Neutrophil (primary cell): ENCODE data around the gene ECM1.

Experiments used
- H3K27ac ChIP-seq: fragments of 200-600 bp; sonication (generic); 2 replicates; pipeline ENCODE4 v1.5.1; 2016; ENCODE audit warnings: mild to moderate bottlenecking, moderate library complexity
- H3K27me3 ChIP-seq: fragments of 200-600 bp; sonication (generic); 2 replicates; pipeline ENCODE4 v1.6.0; 2016; ENCODE audit warnings: mild to moderate bottlenecking
- H3K36me3 ChIP-seq: fragments of 200-600 bp; sonication (generic); 2 replicates; pipeline ENCODE4 v1.5.1; 2017
- H3K4me1 ChIP-seq, 2 experiments: fragments of 200-600 bp in 1 of 2; sonication (generic) in 1 of 2; 1 replicate in 1 of 2; 2 replicates in 1 of 2; pipeline versions ENCODE4 v1.5.1 to v1.6.1; 2013 to 2016; ENCODE audit warnings: low read depth in 1 of 2, low read length in 1 of 2, mild to moderate bottlenecking in 1 of 2, moderate library complexity in 1 of 2; ENCODE audit not compliant: control insufficient read depth in 1 of 2, insufficient read depth in 1 of 2
- H3K4me3 ChIP-seq, 2 experiments: fragments of 200-600 bp in 1 of 2; sonication (generic) in 1 of 2; 1 replicate in 1 of 2; 2 replicates in 1 of 2; pipeline ENCODE4 v1.5.1; 2013 to 2016; ENCODE audit warnings: low read depth in 1 of 2, low read length in 1 of 2, mild to moderate bottlenecking in 1 of 2, moderate library complexity in 1 of 2
- H3K9me3 ChIP-seq: fragments of 200-600 bp; sonication (generic); 2 replicates; pipeline ENCODE4 v1.5.1; 2016
- TF ChIP-seq, protein P1 (sequence below): fragments of 200-600 bp; sonication (generic); IDR thresholded peaks from 2 replicates; pipeline ENCODE4 v1.5.1; 2016; ENCODE audit warnings: antibody characterized with exemption

The ECM1 gene

DNA sequence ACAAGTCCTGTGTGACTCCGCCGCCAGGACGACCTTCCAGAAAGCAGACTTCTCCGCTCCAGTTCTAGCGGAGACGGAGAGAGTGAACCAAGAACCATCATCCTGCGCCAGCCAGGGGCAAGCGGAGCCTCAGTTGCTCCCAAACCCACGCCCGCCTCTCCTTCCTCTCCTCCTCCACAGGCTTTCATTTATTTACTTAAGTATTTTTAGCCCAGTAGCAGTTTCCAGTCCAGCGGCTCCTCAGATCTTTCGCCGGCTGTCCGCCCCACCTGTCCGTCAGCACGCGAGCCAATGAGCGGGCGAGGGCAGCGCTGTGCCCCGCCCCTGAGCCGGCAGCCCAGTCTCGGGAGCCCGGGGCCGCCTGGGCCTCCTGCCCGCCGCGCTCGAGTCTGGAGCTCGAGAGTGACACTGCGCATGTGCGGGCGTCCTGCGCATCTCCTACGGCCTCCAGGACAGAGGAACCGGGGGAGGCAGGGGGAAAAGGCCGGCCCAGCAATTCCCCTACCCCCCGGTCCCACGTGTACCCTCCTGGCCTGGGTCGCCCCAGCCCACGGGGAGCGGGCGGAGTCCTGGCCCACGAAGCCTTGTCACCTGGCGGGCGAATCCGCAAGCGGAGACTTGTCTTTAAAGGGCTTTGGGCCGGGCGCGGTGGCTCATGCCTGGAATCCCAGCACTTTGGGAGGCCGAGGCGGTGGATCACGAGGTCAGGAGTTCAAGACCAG lies 7.6 kb downstream of the ECM1 start, which contains the start of gene FALEC:
TSS of gene FALEC (plus strand) at position 425 of the 722 bp plus-strand sequence.
- H3K4me1 ChIP-seq, result peaks cover 15 to 16% of the 10 kb centered on the region in 2 experiments
- H3K4me3 ChIP-seq, result peak within 1 kb of the TSS; percentile 79 to 87
- peaks cover 13% of the 10 kb centered on the region for H3K27me3 ChIP-seq
- peak within 1 kb of the TSS; percentile 44 for H3K27ac ChIP-seq
- H3K9me3 ChIP-seq, result no peaks in the 10 kb centered on the region
- TF ChIP-seq, protein P1, sequence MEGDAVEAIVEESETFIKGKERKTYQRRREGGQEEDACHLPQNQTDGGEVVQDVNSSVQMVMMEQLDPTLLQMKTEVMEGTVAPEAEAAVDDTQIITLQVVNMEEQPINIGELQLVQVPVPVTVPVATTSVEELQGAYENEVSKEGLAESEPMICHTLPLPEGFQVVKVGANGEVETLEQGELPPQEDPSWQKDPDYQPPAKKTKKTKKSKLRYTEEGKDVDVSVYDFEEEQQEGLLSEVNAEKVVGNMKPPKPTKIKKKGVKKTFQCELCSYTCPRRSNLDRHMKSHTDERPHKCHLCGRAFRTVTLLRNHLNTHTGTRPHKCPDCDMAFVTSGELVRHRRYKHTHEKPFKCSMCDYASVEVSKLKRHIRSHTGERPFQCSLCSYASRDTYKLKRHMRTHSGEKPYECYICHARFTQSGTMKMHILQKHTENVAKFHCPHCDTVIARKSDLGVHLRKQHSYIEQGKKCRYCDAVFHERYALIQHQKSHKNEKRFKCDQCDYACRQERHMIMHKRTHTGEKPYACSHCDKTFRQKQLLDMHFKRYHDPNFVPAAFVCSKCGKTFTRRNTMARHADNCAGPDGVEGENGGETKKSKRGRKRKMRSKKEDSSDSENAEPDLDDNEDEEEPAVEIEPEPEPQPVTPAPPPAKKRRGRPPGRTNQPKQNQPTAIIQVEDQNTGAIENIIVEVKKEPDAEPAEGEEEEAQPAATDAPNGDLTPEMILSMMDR, result peak; percentile 61
- H3K36me3 ChIP-seq, result no peaks in the 10 kb centered on the region

DNA sequence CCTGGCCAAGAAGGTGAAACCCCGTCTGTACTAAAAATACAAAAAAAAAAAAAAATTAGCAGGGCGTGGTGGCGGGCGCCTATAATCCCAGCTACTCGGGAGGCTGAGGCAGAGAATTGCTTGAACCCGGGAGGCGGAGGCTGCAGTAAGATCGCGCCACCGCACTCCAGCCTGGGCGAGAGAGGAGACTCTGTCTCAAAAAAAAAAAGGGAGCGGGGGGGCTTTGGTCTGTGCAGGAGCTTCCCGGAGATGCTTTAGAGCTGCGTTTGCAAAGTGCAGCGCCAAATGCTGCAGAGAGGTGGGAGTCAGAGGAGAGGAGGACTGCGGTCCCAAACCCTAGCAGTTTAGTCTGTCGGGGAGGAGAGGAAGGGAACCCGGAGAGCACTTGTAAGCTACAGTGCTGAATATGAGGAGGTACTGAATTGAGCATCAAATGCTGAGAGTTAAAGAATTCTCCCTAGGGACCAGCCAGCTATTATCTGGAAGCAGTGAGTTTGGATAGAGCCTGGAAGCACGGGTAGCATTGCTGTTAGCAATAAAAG lies 8.2 kb downstream of the ECM1 start:
- Histone ChIP-seq H3K27ac (no peak overlapping the region), H3K4me3 (peak overlapping the region; percentile 79 to 87), H3K36me3 (no peaks in the 10 kb centered on the region), H3K4me1 (peaks cover 15 to 16% of the 10 kb centered on the region in 2 experiments), H3K9me3 (no peaks in the 10 kb centered on the region), H3K27me3 (peaks cover 13% of the 10 kb centered on the region)
- TF ChIP-seq, protein P1, result no peak

DNA sequence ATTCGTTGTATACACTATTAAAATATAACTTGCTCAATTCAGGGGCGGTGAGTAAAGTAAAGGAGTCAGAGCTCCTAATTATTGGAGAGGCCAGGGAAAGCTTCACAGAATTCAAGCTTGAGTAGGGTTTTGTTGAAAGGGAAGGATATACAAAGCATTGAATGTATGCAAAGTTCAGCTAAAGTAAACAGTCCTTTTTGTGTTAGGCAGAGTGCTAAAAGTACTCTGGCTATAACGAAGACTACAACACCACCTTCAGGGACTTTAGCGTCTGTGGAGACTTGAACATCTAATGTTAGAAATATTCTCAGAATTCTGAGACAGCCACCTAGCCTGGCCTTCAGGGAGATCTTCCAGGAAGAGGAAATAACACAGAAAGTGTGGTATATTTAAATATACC lies 8.7 kb downstream of the ECM1 start:
- Histone ChIP-seq H3K4me3 (no peak overlapping the region), H3K4me1 (peaks cover 15 to 16% of the 10 kb centered on the region in 2 experiments), H3K9me3 (no peaks in the 10 kb centered on the region), H3K36me3 (no peaks in the 10 kb centered on the region), H3K27ac (no peak overlapping the region), H3K27me3 (peaks cover 13% of the 10 kb centered on the region)
- TF ChIP-seq, protein P1, result no peak

DNA sequence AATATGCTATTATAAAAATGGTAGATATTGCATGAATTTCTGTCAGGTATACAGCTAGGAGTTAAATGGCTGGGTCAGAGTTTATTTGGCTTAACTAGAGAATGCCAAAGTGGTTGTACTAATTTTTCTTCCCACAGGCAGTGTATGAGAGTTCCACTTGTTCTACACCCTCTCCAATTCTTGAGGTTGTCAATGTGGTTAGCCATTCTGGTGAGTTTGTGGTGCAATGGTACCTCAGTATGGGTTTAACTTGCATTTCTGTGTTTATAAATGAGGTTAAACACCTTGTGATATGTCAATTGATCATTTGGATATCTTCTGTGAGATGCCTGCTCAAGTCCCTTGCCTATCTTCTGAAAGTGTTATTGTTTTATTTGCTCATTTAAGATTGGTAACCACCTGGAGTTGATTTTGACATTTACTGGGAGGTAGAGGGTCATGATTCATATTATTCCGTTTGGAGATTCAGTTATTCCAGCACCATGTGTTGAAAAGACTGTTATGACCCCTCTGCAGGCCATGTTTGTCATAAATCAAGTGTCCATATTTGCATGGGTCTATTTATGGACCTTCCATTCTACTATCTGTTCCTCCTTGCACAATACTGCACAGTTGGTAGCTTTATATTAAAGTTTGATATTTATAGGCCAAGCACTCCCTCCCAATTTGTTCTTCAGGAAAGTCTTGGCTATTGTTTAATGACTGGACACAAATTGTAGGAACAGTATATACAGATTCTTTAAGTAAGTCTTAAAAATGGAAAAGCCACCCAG lies 13.5 kb downstream of the ECM1 start:
- H3K27me3 ChIP-seq, result peaks cover 6% of the 10 kb centered on the region
- H3K27ac ChIP-seq, result no peak overlapping the region
- no peak overlapping the region for H3K4me3 ChIP-seq
- TF ChIP-seq, protein P1, result no peak
- H3K9me3 ChIP-seq, result no peaks in the 10 kb centered on the region
- no peaks in the 10 kb centered on the region for H3K36me3 ChIP-seq
- peaks cover 0 to under 1% of the 10 kb centered on the region in 2 experiments for H3K4me1 ChIP-seq

DNA sequence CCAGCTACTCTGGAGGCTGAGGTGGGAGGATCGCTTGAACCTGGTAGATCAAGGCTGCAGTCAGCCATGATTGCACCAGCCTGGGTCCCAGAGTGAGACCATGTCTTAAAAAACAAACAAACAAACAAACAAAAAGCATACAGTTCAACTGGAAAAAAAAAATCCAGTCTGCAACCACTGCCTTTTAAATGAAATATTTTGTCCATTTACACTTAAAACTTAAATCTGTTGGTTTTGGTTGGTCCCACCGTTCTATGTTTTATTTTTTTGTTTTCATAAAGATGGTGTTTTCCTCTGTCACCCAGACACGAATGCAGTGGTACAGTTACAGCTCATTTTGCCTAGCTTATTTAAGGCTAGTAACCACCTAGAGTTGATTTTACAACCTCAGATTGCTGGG lies 17.4 kb downstream of the ECM1 start:
- Histone ChIP-seq H3K4me3 (no peak overlapping the region), H3K36me3 (no peaks in the 10 kb centered on the region), H3K9me3 (no peaks in the 10 kb centered on the region), H3K4me1 (no peaks in the 10 kb centered on the region), H3K27me3 (no peaks in the 10 kb centered on the region), H3K27ac (no peak overlapping the region)
- TF ChIP-seq, protein P1, result no peak
